Peyer's patch (tissue), 4 donors: ENCODE data around the gene KCTD7.

Source experiments
- POLR2A ChIP-seq, 2 donors: fragments of 450-650 bp; IDR thresholded peaks; one replicate each; pipeline ENCODE4 v1.5.1; 2017; ENCODE audit warnings: antibody characterized with exemption in 2 of 2, mild to moderate bottlenecking in 2 of 2, moderate library complexity in 2 of 2
- TF ChIP-seq, protein P1 (sequence below), 6 experiments: fragments of 450-650 bp in 4 of 6; fragments of 200-600 bp in 2 of 6; sonication (generic) in 1 of 6; IDR thresholded peaks; one replicate each; pipeline ENCODE4 v1.5.1; 2017 to 2019; ENCODE audit warnings: antibody characterized with exemption in 6 of 6, mild to moderate bottlenecking in 3 of 6, moderate library complexity in 1 of 6

DNA sequence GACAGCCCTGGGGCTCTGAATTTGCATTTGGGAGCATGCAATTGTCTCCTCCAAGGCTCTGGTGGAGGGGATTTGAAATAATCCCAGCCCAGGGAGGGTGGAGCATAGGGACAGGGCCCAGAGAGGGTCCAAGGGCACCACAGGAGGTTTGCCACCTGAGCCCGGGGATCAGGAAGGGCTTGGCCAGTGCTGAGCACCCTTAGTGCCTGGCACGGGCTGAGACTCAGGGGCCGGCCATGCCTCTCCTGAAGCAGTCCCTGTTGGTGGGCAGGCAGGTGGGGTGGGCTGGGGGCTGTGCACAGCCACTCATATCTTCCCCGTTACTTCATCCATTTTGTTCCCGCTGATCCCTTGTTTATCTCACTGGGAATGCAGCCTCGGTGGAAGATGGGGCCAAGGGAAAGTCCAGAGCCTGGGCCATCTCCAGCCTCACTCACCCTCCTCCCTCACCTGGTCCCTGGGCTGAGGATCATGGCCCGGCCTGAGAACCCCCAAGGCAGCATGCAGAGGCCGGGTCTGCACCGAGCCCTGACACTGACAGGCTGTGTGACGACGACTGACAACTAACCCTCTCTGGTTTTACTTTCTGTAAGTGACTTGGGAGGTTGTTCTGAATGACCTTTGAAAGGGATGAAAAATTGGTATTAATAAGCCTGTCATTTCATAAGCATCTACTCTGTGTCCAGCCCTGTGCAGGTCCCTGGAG is 38.5 kb downstream of the KCTD7 start:
- no peak for TF ChIP-seq POLR2A (IDR thresholded peaks at IDR 0.05)
- TF ChIP-seq, protein P1, sequence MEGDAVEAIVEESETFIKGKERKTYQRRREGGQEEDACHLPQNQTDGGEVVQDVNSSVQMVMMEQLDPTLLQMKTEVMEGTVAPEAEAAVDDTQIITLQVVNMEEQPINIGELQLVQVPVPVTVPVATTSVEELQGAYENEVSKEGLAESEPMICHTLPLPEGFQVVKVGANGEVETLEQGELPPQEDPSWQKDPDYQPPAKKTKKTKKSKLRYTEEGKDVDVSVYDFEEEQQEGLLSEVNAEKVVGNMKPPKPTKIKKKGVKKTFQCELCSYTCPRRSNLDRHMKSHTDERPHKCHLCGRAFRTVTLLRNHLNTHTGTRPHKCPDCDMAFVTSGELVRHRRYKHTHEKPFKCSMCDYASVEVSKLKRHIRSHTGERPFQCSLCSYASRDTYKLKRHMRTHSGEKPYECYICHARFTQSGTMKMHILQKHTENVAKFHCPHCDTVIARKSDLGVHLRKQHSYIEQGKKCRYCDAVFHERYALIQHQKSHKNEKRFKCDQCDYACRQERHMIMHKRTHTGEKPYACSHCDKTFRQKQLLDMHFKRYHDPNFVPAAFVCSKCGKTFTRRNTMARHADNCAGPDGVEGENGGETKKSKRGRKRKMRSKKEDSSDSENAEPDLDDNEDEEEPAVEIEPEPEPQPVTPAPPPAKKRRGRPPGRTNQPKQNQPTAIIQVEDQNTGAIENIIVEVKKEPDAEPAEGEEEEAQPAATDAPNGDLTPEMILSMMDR (IDR thresholded peaks at IDR 0.05) = no peak
